Gastrocnemius medialis (tissue), 4 donors: ENCODE measurements around the gene SFMBT1.

ENCODE experiments used
- CTCF ChIP-seq, 5 experiments: fragments of 450-650 bp in 3 of 5; fragments of 200-600 bp in 2 of 5; sonication (generic) in 2 of 5; IDR thresholded peaks in 4 of 5; conservative IDR thresholded peaks in 1 of 5; 1 replicate in 4 of 5; 2 replicates in 1 of 5; pipeline ENCODE4 v1.5.1; 2016 to 2019; ENCODE audit warnings: antibody characterized with exemption in 5 of 5, mild to moderate bottlenecking in 3 of 5, moderate library complexity in 3 of 5
- POLR2A ChIP-seq, 2 donors: fragments of 450-650 bp; IDR thresholded peaks; one replicate each; pipeline ENCODE4 v1.6.1; 2017; ENCODE audit warnings: antibody characterized with exemption in 2 of 2, mild to moderate bottlenecking in 2 of 2, moderate library complexity in 2 of 2

- no peak for TF ChIP-seq CTCF (IDR thresholded peaks at IDR 0.05 in 4 of 5, conservative IDR thresholded peaks at IDR 0.05 in 1 of 5)
- TF ChIP-seq POLR2A (IDR thresholded peaks at IDR 0.05), result no peak
These were observed 164.0 kb downstream of the SFMBT1 start for GRCh38 chr3:52881871-52882270.
